Loucy (cell line): ENCODE data around the gene DYNLT3.

ENCODE experiments used
- EZH2phosphoT487 ChIP-seq: fragments of 200-600 bp; IDR thresholded peaks from 2 replicates; pipeline ENCODE4 v1.6.1; 2018; ENCODE audit warnings: antibody characterized with exemption, mild to moderate bottlenecking, moderate library complexity, borderline replicate concordance
- TF ChIP-seq, protein P1 (sequence below): fragments of 200-600 bp; sonication (generic); conservative IDR thresholded peaks from 2 replicates; pipeline ENCODE4 v1.5.1; 2014; ENCODE audit warnings: mild to moderate bottlenecking, antibody characterized with exemption, low read length

DNA sequence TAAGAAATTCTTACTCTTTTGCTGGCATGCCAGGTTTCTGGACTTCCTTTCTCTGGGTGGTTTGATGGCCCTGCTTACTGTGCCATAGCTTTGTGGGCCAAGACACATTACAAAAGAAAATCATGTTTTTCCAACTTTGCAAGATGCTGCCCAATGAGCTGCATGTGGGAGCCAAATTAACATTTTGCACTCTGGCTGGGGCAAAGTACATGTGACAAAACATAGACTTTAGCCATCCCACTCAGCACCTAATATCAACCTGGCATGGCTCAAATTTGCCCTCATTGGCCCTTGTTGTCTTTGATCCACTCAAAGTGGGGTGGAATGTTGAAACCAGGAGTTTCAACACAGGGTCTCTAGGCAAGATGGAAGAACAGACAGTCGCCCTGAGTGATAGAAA is 40.0 kb upstream of the DYNLT3 start:
- no peak for TF ChIP-seq EZH2phosphoT487
- TF ChIP-seq, protein P1, sequence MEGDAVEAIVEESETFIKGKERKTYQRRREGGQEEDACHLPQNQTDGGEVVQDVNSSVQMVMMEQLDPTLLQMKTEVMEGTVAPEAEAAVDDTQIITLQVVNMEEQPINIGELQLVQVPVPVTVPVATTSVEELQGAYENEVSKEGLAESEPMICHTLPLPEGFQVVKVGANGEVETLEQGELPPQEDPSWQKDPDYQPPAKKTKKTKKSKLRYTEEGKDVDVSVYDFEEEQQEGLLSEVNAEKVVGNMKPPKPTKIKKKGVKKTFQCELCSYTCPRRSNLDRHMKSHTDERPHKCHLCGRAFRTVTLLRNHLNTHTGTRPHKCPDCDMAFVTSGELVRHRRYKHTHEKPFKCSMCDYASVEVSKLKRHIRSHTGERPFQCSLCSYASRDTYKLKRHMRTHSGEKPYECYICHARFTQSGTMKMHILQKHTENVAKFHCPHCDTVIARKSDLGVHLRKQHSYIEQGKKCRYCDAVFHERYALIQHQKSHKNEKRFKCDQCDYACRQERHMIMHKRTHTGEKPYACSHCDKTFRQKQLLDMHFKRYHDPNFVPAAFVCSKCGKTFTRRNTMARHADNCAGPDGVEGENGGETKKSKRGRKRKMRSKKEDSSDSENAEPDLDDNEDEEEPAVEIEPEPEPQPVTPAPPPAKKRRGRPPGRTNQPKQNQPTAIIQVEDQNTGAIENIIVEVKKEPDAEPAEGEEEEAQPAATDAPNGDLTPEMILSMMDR = no peak
